HG02938 (cell line): ENCODE measurements around the gene CDKAL1.
"Not testable (repeated sequence)": the region's sequence is repeated elsewhere in the genome, so short reads cannot be mapped to it uniquely, and the experiment has no call there.

Experiments used
- ATAC-seq: cut with Tn5 transposase; IDR thresholded peaks from one replicate; pipeline ENCODE4 v1.9.1; 2021; ENCODE audit warnings: mild to moderate bottlenecking, moderate library complexity; ENCODE audit not compliant: unreplicated experiment

The CDKAL1 gene

DNA sequence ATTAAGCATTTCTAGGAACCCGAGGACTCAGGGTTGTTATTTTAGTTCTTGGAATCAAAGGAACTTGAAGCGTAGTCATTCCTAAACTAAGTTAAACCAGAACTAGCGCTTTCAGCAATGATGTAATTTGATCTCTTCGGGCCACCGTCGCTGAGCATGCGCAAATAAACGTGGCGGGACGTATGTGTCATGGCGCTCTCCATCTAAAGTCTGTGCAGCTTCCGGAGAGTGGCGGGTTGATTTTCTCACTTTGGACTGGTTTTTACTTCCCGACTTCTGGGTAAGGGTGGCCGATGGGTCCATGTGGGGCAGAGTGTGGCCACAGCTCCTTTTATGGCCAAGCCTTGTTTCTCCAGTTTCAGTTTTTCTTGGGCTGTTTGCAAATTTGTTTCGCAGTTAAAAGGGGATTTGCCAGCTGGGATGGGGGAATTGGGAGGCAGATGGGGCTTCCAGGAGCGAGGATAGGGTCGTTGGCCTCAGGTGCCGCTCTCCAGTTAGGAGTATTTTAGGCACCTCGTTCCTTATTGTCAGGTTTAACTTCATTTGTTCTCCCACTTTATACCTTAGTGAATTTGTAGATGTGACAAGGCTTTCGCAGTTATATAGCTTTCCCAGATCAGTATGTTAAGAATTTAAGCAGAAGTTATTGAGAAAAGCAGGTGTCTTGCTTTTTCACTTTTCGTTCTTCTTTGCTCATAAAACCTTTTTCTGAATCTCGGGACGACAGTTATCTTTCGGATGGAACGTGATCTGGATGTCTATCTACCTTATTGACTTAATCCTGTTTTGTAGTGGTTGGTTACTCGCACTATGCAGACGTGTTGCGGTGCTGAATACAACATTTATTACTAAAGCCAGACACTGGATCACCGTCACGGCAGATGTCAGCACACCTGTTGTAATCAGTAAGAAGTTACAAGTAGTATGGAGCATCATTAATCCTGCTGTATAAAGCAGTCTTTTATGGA lies at the start of gene CDKAL1:
Gene CDKAL1, plus strand, starts transcription at position 163 of the 968 bp plus-strand sequence. CDS start 11,894 bp downstream, outside the sequence.
- ATAC-seq, result peak; percentile 91

DNA sequence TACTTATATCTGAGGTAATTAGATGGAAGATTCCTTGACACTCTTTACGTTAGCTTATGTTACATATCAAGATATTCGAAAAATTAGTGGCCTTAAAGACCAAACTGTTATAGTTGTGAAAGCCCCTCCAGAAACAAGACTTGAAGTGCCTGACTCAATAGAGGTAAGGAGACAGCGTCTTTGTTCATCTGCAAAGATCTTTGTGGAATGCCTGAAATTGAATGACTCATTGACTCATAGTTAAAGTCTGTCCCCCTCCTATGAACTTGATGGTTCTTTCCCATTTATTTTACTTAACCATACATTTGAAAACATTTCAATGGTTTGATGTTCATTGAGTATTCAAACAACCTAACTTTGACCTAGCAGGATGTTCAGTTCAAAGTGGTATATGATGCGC lies 47.6 kb upstream of the CDKAL1 start:
- no peak for ATAC-seq

DNA sequence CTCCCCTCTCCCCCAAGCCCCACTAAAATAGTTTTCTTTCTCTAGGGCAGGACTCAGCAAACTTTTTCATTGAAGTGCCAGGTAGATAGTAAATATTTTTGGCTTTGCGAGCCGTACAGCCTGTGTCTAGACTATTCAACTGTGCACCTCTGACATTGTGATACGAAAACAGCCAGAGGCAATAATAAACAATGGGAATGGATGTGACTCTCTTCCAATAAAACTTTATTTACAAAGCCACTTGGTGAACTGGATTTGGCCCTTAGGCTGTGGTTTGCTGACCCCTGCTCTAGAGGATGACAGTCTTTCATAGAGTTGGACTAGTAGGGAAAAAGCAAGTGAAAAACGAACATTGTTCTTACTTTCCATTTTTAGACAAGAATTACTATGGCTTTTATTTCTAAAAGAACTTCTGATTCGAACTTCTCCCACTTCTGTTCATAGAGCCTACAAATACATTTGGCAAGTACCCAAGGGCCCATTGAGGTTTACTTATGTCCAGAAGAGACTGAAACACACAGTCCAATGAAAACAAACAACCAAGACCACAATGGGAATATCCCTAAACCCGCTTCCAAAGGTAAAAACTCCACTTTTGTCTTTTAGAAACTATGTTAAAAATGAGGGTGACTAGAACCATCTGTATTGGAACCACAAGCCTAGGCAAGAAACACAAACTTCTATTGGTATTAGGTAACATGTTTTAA lies 46.4 kb upstream of the CDKAL1 start:
- no peak for ATAC-seq

DNA sequence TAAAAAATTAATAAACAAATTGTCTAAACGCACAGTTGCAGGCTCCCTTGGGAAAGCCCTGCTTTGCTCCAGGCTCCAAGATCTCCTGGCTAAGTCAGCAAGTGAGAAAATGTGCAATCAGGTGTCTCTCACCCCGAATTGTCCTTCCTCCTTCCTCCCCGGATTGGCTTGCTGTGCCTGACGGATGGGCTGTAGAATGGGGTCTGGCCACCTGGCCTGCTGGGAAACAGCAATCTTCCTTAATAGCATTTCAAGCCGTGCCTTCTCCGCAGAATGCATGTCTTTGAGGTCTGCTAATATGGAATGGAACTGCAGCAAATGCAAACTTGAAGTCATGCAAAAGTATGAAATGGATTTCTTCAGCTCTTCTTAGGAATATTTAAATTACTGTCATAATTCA lies 43.7 kb upstream of the CDKAL1 start:
- no peak for ATAC-seq

DNA sequence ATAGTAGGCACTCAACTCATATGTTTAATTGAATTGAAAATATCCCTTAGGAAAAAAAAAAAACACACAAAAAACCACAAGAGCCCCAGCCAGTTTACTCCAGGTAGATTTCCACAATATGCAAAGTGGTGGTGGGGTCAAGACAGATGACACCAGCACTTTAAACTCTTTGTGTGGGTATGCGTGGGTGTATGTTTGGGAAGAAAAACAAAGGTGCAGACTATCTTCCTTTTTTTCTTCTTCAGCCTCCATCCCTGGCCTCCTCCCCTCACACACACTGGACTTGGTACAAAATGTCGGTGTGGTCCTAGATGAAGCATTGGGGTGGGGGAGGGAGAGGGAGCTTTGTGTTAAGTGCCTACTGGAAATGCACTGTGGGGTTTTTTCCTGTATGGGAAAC lies 42.2 kb upstream of the CDKAL1 start:
- no peak for ATAC-seq

DNA sequence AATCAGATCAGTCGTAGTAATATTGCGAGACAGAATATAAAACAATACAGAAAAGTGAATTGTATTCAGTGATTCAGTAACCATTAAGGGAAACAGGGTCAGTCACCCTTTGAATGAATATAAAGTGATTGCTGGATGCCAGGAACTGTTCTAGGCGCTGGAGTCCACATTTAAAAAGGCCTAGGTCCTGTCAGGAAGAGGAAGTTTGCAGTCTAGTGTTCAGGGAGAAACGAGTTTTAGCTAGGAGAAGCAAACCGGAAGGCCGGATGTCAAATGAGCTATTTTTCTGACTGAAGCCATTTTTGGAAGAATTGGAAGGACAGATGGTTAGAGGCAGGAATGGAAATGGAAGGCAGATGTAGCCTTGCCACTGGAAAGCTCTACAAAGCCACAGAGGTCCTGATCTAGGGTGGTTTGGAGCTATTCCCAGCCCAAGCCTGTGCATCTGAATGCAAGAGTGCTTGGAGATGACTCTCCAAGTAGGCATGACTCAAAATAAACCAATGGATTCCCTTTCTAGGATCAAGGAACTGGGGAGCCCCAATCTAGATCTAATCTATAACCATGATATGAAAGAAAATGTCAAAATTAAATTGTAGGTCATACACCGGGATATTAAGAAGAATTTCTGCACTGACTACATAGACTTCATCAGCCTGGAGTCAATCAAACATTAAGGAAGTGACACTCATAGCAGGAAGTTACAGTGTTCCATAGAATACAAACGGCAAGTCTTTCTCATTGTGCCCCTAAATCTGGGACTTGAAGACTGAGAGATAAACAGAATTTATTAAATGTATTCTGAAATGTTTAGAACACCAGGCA lies 36.8 kb upstream of the CDKAL1 start:
- no peak for ATAC-seq

DNA sequence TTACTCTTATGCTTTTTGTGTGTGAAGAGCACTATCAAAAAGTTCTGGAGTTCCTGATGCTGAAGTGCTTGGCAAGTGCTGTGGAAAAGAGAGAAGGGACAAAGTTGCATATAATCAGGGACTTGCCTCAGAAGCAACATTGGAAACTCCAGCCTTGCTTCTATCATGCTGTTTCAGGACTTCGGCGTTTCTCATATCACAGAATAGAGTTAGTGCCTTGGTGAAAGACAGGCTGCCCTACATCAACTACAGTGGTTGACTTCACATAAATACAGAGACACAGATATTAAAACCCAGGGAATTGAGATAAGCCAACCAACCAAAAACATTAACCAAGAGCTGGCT lies 36.2 kb upstream of the CDKAL1 start:
- ATAC-seq, result no peak

DNA sequence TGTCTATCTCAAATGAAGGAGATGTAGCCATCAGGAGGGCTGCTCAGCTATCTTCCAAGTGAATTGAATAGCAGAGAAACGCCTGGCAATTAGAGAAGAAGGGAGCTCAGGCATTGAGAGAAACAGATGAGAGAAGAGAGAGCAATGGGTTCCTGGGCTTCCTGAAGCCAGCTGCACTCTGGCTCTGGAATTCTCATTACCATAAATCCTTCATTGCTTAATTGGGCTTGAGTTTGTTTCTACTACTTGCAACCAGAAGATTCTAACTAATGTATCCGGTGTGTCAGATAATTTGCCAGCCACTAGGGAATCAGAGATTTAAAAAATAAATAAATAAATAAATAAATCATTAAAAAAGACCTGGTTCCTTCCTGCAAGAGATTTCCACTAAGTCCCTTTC lies 25.0 kb upstream of the CDKAL1 start:
- no peak for ATAC-seq

DNA sequence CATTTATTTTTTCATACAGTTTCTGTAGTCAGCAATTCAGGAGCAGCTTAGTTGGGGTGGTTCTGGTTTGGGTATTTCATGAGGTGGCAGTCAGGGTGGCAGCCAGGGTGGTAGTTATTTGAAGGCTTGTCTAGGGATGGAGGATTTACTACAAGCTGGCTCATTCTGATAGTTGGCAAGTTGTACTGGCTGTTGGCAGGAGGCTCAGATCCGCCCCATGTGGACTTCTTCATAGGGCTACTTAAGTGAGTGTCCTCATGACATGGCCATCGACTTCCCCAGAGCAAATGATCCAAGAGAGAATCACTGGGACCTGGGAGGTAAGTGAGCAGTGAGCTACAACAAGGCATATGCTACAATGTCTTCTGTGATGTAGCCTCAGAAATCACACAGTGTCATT lies 22.4 kb upstream of the CDKAL1 start:
- ATAC-seq, result no peak

DNA sequence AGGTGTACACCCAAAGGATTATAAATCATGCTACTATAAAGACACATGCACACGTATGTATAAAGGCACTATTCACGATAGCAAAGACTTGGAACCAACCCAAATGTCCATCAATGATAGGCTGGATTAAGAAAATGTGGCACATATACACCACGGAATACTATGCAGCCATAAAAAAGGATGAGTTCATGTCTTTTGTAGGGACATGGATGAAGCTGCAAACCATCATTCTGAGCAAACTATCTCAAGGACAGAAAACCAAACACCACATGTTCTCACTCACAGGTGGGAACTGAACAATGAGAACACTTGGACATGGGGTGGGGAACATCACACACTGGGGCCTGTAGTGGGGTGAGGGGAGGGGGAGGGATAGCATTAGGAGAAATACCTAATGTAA lies 9.0 kb upstream of the CDKAL1 start:
- not testable (repeated sequence) for ATAC-seq

DNA sequence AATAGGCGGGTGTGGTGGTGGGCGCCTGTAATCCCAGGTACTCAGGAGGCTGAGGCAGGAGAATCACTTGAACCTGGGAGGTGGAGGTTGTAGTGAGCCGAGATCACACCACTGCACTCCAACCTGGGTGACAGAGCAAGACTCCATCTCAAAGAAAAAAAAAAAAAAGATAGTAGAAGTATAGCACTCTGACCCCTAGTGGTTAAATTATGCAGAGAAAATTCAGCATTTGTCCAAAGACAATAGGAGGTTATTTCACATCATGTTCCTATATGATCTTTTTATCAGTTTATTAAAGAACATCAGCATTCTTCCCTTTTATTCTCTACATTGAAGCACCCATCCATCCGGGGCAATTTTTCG lies 5.2 kb upstream of the CDKAL1 start:
- not testable (repeated sequence) for ATAC-seq

DNA sequence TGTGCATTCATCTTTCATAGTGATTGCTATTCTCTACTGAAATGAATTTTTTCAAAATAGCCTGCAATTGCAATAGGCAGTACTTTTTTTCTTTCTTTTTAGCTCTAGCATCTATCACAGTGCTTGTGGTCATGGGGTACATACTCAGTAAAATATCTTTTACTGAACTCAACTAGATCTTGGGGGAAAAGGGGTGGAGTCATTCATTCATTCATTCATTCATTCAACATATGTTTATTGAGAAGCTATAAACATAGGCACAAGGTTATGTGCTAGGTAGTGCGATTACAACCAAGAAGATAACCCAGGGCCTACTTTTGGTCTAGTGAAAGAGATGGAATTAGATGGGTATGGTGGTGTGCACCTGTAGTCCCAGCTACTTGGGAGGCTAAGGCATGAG lies 1.4 kb upstream of the CDKAL1 start:
- ATAC-seq, result no peak

DNA sequence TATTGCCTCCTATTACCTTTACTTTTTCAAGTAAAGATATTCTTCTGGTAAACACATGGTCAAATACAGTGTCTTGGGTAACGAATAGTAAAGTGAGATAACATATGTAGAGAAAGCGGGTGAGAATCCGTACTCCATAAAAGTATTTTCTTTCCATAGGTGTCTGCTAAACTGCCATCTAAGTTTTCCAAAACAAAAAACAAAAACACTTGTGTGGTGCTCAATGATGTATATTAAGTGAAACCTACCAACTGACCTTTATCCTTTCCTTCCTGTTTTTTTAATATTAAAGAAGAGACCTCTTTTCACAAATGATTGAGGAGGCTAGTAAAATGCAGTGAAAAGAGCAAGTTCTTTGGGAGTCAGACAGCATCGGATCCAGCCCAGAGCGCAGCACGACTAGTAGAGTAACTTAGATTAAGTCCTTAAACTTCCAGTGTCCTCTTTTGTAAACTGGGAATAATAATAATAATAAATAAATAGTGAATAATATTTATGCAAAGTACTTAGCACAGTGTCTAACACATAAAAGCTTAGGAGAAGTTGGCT lies 437 bp upstream of the CDKAL1 start:
- peak; percentile 11 for ATAC-seq

DNA sequence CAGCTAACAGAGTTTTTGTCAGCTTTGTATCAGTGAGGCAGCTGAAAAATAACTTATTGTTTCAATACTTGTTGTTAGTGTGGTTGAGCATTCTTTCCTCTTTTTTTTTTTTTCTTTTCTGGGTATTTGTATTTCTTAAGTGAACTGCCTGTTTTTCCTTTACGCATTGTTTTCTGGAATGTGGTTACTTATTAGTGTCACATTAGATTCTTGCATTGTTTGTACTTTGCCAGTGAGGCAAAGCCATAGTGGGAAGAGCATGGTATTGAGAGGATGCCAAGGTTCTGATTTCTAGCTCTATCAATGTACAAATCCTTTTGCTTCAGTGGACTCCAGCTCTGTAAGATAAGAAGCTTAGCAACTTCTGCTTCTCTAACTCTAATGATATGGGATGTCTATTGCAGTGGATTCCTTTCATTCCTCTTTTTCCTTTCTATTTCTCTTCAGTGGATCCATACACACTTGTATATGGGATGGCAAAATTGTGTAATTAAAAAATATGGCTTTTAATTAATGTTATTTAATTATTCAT lies 3.9 kb downstream of the CDKAL1 start:
- no peak for ATAC-seq

DNA sequence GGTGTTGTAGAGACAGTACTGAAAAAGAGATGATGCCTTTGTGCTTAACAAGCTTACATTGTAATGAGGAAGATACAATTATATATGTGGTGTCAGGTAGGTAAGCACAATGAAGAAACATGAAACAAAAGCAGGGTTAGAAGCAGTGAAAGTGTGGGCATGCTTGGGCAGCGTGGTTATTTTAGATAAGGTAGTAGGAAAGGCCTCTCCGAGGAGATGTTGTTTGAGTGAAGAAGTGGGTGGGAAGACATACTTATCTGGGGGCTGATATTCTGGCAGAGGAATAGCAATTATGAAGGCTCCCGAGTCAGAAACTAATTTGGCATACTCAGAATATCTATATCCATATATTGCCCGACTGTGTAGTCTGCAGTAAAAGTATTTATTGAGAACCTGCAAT lies 4.7 kb downstream of the CDKAL1 start:
- no peak for ATAC-seq

DNA sequence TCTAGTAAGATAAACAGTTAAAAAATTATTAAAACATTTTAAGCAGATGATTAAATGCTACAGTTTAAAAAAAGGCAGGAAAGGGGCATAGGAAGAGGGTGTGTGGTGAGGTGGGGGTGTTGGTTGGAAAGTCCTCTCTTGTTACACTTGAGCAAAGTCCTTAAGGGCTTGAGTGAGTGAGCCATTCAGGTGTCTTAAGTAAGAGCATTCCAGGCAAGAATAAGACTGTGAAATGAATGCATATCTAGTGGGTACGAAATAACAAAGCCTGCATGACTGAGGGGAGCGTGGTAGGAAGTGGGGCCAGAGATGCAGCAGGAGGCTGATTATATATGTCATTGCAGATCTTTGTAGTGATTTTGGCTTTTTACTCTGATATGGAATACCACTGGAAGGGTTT lies 5.1 kb downstream of the CDKAL1 start:
- no peak for ATAC-seq

DNA sequence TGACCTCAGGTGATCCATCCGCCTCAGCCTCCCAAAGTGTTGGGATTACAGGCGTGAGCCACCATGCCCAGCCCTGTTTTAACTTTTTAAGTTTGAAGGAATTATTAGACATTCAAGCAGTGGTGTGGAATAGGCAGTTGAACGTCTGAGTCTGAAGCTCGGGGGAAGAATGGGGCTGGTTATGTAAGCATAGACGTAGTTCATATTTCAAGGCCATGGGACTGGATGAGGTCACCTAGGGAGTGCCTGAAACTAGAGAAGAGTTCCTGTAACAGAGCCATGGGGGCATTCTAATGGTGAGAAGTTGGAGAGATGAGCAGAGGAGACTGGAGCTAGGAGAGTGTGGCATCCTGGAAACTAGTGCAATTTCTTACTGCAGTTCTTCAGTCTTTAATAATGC lies 6.4 kb downstream of the CDKAL1 start:
- no peak for ATAC-seq

DNA sequence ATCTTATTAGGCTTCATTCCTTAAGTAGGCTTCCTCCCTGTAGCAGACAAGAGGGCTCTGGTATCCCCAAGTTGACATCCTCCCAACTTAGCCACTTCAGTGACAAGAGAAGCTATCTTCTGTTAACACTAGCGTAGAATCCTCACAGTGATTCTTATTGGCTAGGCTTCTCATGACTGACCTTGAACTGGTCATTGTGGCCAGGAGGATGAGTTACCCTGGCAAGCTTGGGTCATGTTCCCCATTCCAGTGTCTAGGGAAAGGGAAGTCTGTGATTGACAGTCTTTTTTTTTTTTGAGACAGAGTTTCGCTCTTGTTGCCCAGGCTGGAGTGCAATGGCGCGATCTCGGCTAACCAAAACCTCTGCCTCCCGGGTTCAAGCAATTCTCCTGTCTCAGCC lies 7.1 kb downstream of the CDKAL1 start:
- ATAC-seq, result no peak

DNA sequence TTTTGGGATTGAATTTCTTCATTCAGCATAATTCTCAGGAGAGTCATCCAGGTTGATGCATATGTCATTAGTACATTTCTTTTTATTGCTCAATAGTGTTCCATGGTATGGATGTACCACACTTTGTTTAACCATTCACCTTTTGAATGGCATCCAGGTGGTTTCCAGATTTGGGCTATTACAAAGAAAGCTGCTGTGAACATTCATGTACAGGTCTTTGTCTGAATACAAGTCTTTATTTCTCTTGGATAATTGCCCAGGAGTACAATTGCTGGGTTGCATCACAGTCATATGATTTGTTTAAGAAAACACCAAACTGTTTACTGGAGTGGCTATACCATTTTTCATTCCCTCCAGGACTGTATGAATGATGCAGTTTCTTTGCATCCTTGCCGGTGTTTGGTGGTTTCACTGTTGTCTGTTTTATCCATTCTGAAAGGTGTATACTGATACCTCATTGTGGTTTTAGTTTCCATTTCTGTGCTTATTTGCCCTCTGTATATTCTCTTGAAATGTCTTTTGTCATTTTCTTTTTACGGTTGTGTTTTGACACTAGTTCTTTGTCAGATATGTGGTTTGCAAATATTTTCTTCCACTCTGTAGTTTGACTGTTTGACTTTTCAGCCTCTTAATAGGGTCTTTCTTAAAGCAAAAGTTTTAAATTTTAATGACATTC lies 8.8 kb downstream of the CDKAL1 start:
- peak; percentile 99 for ATAC-seq

DNA sequence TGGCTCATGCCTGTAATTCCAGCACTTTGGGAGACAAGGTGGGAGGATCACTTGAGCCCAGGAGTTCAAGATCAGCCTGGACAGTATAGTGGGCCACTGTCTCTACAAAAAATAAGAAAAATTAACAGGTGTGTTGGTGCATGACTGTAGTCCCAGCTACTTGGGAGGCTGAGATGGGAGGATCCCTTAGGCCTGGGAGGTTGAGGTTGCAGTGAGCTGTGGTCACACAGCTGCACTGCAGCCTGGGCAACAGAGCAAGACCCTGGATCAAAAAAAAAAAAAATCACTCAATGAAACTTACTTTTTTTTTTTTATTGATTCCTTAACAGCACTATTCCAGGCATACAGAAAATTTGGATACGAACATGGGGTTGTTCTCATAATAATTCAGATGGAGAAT lies 14.0 kb downstream of the CDKAL1 start:
- no peak for ATAC-seq
